ENCODE measurements around the gene TAF15.
A peak's percentile ranks its signal among the peaks of the same experiment; 100 is the strongest.

Gene TAF15

GRCh38 chr17:35769895-35770486 is 39.3 kb upstream of the TAF15 start:
- no peak overlapping the region for H3K4me3 ChIP-seq (replicated peaks; ENCODE audit: low read depth, low read length)
- no peaks in the 10 kb centered on the region for H3K36me3 ChIP-seq (ENCODE audit: control insufficient read depth, insufficient read depth, low read length)
- H3K27me3 ChIP-seq (replicated peaks; ENCODE audit: control insufficient read depth, insufficient read depth, low read length), result peaks cover 2% of the 10 kb centered on the region; the same call in 1 of the 2 replicates
- no peak for DNase-seq (ENCODE audit: extremely low read depth, insufficient read length)
- TF ChIP-seq CTCF (IDR thresholded peaks at IDR 0.05; ENCODE audit: insufficient read depth, low read length, poor library complexity, severe bottlenecking), result peak; percentile 27

GRCh38 chr17:35773129-35773528 is 36.2 kb upstream of the TAF15 start:
- Histone ChIP-seq H3K27me3 (replicated peaks; ENCODE audit: control insufficient read depth, insufficient read depth, low read length) (peaks cover 3% of the 10 kb centered on the region; the same call in 1 of the 2 replicates), H3K36me3 (ENCODE audit: control insufficient read depth, insufficient read depth, low read length) (no peaks in the 10 kb centered on the region), H3K4me3 (replicated peaks; ENCODE audit: low read depth, low read length) (no peak overlapping the region)
- DNase-seq (ENCODE audit: extremely low read depth, insufficient read length), result no peak
- TF ChIP-seq CTCF (IDR thresholded peaks at IDR 0.05; ENCODE audit: insufficient read depth, low read length, poor library complexity, severe bottlenecking), result no peak

- H3K27me3 ChIP-seq (replicated peaks; ENCODE audit: control insufficient read depth, insufficient read depth, low read length), result peaks cover 3% of the 10 kb centered on the region; the same call in 1 of the 2 replicates
- no peak overlapping the region for H3K4me3 ChIP-seq (replicated peaks; ENCODE audit: low read depth, low read length)
- no peak for TF ChIP-seq CTCF (IDR thresholded peaks at IDR 0.05; ENCODE audit: insufficient read depth, low read length, poor library complexity, severe bottlenecking)
- no peak for DNase-seq (ENCODE audit: extremely low read depth, insufficient read length)
- H3K36me3 ChIP-seq (ENCODE audit: control insufficient read depth, insufficient read depth, low read length), result no peaks in the 10 kb centered on the region
Observed at GRCh38 chr17:35773679-35774425, 35.4 kb upstream of the TAF15 start.

- no peak for DNase-seq (ENCODE audit: extremely low read depth, insufficient read length)
- H3K36me3 ChIP-seq (ENCODE audit: control insufficient read depth, insufficient read depth, low read length), result no peaks in the 10 kb centered on the region
- no peak overlapping the region for H3K4me3 ChIP-seq (replicated peaks; ENCODE audit: low read depth, low read length)
- TF ChIP-seq CTCF (IDR thresholded peaks at IDR 0.05; ENCODE audit: insufficient read depth, low read length, poor library complexity, severe bottlenecking), result no peak
- peaks cover 3% of the 10 kb centered on the region; the same call in 1 of the 2 replicates for H3K27me3 ChIP-seq (replicated peaks; ENCODE audit: control insufficient read depth, insufficient read depth, low read length)
Observed at GRCh38 chr17:35774499-35774898, 34.8 kb upstream of the TAF15 start.

- no peak for TF ChIP-seq CTCF (IDR thresholded peaks at IDR 0.05; ENCODE audit: insufficient read depth, low read length, poor library complexity, severe bottlenecking)
Observed at GRCh38 chr17:35775039-35775438, 34.2 kb upstream of the TAF15 start.

More at GRCh38 chr17:35775039-35775438, 34.2 kb upstream of the TAF15 start:
- H3K4me3 ChIP-seq (replicated peaks; ENCODE audit: low read depth, low read length), result no peak overlapping the region
- no peaks in the 10 kb centered on the region for H3K36me3 ChIP-seq (ENCODE audit: control insufficient read depth, insufficient read depth, low read length)
- H3K27me3 ChIP-seq (replicated peaks; ENCODE audit: control insufficient read depth, insufficient read depth, low read length), result peaks cover 3% of the 10 kb centered on the region; the same call in 1 of the 2 replicates
- no peak for DNase-seq (ENCODE audit: extremely low read depth, insufficient read length)
